DOHH2 (cell line): ENCODE measurements around the gene CLIC6.

ENCODE experiments used
- H3F3A ChIP-seq: fragments of 200-600 bp; sonication (generic), shearing (Covaris generic); 2 replicates; pipeline ENCODE4 v1.6.0; 2016; ENCODE audit warnings: antibody characterized with exemption, mild to moderate bottlenecking; ENCODE audit not compliant: control insufficient read depth, insufficient read depth
- H3K27ac ChIP-seq: fragments of 200-600 bp; sonication (generic); 2 replicates; pipeline ENCODE4 v1.5.1; 2014; ENCODE audit warnings: low read depth, mild to moderate bottlenecking, low read length, moderate library complexity
- H3K27me3 ChIP-seq: fragments of 200-600 bp; sonication (generic); 2 replicates; pipeline ENCODE4 v1.6.1; 2014; ENCODE audit warnings: mild to moderate bottlenecking, low read length, mixed read lengths; ENCODE audit not compliant: control insufficient read depth
- H3K36me3 ChIP-seq: fragments of 200-600 bp; sonication (generic); 2 replicates; pipeline ENCODE4 v1.6.1; 2014; ENCODE audit warnings: mild to moderate bottlenecking, low read length, moderate library complexity, mixed read lengths; ENCODE audit not compliant: control insufficient read depth
- H3K4me1 ChIP-seq: fragments of 200-600 bp; sonication (generic); 2 replicates; pipeline ENCODE4 v1.6.1; 2014; ENCODE audit warnings: mild to moderate bottlenecking, low read length, mixed read lengths; ENCODE audit not compliant: control insufficient read depth
- H3K4me2 ChIP-seq: fragments of 200-600 bp; sonication (generic); 2 replicates; pipeline ENCODE4 v1.6.0; 2014; ENCODE audit warnings: mild to moderate bottlenecking, low read length, moderate library complexity
- H3K4me3 ChIP-seq: fragments of 200-600 bp; sonication (generic); 2 replicates; pipeline ENCODE4 v1.5.1; 2014; ENCODE audit warnings: mild to moderate bottlenecking, low read length, mixed read lengths
- H3K79me2 ChIP-seq: fragments of 200-600 bp; sonication (generic); 2 replicates; pipeline ENCODE4 v1.6.1; 2014; ENCODE audit warnings: mild to moderate bottlenecking, low read length, mixed read lengths; ENCODE audit not compliant: control insufficient read depth
- H3K9me2 ChIP-seq: fragments of 200-600 bp; sonication (generic); replicated peaks from 2 replicates; pipeline ENCODE4 v1.6.1; 2014; ENCODE audit warnings: mild to moderate bottlenecking, low read length, mixed read lengths; ENCODE audit not compliant: control insufficient read depth
- H3K9me3 ChIP-seq: fragments of 200-600 bp; sonication (generic); 2 replicates; pipeline ENCODE4 v1.6.1; 2014; ENCODE audit warnings: antibody characterized with exemption, low read length, mixed read lengths; ENCODE audit not compliant: control insufficient read depth, insufficient read depth
- H4K20me1 ChIP-seq: fragments of 200-600 bp; sonication (generic); 2 replicates; pipeline ENCODE4 v1.6.0; 2014; ENCODE audit warnings: low read depth, mild to moderate bottlenecking, antibody characterized with exemption, low read length, moderate library complexity; ENCODE audit not compliant: control insufficient read depth, insufficient read depth
- EZH2phosphoT487 ChIP-seq: fragments of 200-600 bp; sonication (generic); IDR thresholded peaks from 2 replicates; pipeline ENCODE4 v1.6.1; 2017; ENCODE audit warnings: borderline replicate concordance, mild to moderate bottlenecking, antibody characterized with exemption, low read length, moderate library complexity, mixed read lengths
- TF ChIP-seq, protein P1 (sequence below): fragments of 200-600 bp; sonication (generic); IDR thresholded peaks from one replicate; pipeline ENCODE4 v1.5.1; 2014; ENCODE audit warnings: antibody characterized with exemption, mild to moderate bottlenecking, low read depth, low read length; ENCODE audit not compliant: poor library complexity, severe bottlenecking

CLIC6 gene

DNA sequence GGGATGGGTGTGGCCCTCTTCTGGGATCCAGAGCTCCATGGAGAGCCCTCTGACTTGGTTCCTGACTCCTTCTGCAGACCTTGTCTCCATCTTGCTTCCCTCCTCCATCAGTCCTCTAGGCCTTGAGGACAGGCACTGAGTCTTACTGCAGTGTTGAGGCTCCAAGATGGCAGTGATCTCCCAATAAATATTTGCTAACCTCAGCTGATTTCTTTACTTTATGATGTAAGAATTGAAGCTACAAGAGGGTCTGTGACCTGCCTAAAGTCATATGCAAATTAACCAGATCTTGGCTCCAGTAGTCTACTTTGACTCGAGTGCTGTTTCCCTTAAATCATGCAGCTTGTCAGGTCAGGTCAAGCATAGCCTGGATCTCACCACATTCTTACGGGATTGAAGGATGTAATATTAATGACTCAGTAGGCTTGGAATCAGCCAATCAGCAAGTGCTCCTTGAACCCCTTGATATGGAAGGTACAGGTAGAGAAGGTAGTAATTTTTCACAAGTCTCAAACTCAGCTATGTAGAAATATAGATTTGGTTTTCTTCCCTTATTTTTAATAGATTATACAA lies 93.0 kb downstream of the CLIC6 start:
- Histone ChIP-seq H3K4me3 (no peak overlapping the region), H3K79me2 (no peaks in the 10 kb centered on the region), H4K20me1 (no peaks in the 10 kb centered on the region), H3K9me3 (no peaks in the 10 kb centered on the region), H3F3A (no peaks in the 10 kb centered on the region), H3K4me1 (no peaks in the 10 kb centered on the region), H3K4me2 (no peak overlapping the region), H3K27ac (no peak overlapping the region), H3K36me3 (no peaks in the 10 kb centered on the region), H3K9me2 (no peaks in the 10 kb centered on the region), H3K27me3 (no peaks in the 10 kb centered on the region)
- TF ChIP-seq, protein P1, sequence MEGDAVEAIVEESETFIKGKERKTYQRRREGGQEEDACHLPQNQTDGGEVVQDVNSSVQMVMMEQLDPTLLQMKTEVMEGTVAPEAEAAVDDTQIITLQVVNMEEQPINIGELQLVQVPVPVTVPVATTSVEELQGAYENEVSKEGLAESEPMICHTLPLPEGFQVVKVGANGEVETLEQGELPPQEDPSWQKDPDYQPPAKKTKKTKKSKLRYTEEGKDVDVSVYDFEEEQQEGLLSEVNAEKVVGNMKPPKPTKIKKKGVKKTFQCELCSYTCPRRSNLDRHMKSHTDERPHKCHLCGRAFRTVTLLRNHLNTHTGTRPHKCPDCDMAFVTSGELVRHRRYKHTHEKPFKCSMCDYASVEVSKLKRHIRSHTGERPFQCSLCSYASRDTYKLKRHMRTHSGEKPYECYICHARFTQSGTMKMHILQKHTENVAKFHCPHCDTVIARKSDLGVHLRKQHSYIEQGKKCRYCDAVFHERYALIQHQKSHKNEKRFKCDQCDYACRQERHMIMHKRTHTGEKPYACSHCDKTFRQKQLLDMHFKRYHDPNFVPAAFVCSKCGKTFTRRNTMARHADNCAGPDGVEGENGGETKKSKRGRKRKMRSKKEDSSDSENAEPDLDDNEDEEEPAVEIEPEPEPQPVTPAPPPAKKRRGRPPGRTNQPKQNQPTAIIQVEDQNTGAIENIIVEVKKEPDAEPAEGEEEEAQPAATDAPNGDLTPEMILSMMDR: no peak
- no peak for TF ChIP-seq EZH2phosphoT487

DNA sequence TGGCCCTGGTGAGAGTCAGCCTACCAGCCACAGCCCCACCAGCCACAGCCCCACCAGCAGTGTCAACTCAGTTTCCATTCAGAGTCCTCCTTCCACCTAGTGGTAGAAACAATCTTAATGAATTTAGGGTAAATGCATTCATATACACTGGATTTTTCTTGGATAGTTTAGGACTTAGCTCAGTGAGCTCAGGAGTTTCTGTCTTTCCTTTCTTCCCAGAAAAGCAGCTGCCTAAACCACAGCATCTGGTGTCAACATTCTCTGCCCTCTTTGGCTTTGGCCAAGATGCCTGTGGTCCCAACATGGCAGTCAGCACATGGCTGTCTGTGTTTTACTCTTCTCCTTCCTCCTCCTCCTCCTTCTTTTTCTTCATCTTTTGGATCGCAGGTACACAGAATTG lies 94.0 kb downstream of the CLIC6 start:
- no peaks in the 10 kb centered on the region for H3K9me2 ChIP-seq
- no peaks in the 10 kb centered on the region for H3F3A ChIP-seq
- H3K9me3 ChIP-seq: no peaks in the 10 kb centered on the region
- TF ChIP-seq, protein P1: no peak
- TF ChIP-seq EZH2phosphoT487: no peak
- no peaks in the 10 kb centered on the region for H4K20me1 ChIP-seq
- no peaks in the 10 kb centered on the region for H3K36me3 ChIP-seq
- H3K4me3 ChIP-seq: no peak overlapping the region
- no peaks in the 10 kb centered on the region for H3K4me1 ChIP-seq
- H3K4me2 ChIP-seq: no peak overlapping the region
- H3K79me2 ChIP-seq: no peaks in the 10 kb centered on the region
- H3K27ac ChIP-seq: no peak overlapping the region
- H3K27me3 ChIP-seq: peaks cover 7% of the 10 kb centered on the region; the same call in 1 of the 2 replicates

DNA sequence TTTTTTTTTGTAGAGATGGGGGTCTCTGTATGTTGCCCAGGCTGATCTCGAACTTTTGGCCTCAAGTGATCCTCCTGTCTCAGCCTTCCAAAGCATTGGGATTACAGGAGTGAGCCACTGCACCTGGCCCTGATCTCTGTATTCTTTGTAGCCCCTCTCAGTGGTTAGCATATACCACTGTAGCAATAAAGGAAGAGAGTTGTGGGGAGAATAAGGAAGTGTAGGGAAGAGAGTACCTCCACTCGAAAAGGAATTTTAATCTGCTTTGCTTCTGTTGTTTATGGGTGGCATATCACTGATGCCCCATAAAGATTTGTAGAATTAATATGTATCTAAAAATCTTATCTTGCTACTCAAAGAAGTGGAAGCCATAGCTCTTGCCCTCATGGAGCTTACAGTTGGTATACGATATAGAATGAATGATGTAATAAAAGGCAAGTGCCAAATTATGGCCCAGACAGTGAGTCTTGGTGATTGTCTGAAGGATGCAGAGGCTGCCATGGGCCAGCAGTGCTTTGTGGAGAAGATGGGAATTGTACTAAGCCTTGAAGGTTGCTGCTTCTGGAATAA lies 96.0 kb downstream of the CLIC6 start:
- no peaks in the 10 kb centered on the region for H3K36me3 ChIP-seq
- H3K4me2 ChIP-seq: no peak overlapping the region
- H3K4me3 ChIP-seq: no peak overlapping the region
- H3K4me1 ChIP-seq: no peaks in the 10 kb centered on the region
- H3K9me3 ChIP-seq: no peaks in the 10 kb centered on the region
- no peaks in the 10 kb centered on the region for H4K20me1 ChIP-seq
- peaks cover 8% of the 10 kb centered on the region; the same call in 1 of the 2 replicates for H3K27me3 ChIP-seq
- no peaks in the 10 kb centered on the region for H3K9me2 ChIP-seq
- no peak for TF ChIP-seq EZH2phosphoT487
- TF ChIP-seq, protein P1: no peak
- H3F3A ChIP-seq: no peaks in the 10 kb centered on the region
- no peaks in the 10 kb centered on the region for H3K79me2 ChIP-seq
- H3K27ac ChIP-seq: no peak overlapping the region
